Activated CD8-positive, alpha-beta memory T cell treated with anti-CD3 and anti-CD28 coated beads for 4 hours (primary cell): ENCODE data around the gene SHROOM4.

Experiments used
- DNase-seq, 2 donors: peaks; one replicate each; pipeline ENCODE4 v3.0.0-alpha.2; 2020; ENCODE audit warnings: low read depth in 2 of 2

The SHROOM4 gene, protein sequence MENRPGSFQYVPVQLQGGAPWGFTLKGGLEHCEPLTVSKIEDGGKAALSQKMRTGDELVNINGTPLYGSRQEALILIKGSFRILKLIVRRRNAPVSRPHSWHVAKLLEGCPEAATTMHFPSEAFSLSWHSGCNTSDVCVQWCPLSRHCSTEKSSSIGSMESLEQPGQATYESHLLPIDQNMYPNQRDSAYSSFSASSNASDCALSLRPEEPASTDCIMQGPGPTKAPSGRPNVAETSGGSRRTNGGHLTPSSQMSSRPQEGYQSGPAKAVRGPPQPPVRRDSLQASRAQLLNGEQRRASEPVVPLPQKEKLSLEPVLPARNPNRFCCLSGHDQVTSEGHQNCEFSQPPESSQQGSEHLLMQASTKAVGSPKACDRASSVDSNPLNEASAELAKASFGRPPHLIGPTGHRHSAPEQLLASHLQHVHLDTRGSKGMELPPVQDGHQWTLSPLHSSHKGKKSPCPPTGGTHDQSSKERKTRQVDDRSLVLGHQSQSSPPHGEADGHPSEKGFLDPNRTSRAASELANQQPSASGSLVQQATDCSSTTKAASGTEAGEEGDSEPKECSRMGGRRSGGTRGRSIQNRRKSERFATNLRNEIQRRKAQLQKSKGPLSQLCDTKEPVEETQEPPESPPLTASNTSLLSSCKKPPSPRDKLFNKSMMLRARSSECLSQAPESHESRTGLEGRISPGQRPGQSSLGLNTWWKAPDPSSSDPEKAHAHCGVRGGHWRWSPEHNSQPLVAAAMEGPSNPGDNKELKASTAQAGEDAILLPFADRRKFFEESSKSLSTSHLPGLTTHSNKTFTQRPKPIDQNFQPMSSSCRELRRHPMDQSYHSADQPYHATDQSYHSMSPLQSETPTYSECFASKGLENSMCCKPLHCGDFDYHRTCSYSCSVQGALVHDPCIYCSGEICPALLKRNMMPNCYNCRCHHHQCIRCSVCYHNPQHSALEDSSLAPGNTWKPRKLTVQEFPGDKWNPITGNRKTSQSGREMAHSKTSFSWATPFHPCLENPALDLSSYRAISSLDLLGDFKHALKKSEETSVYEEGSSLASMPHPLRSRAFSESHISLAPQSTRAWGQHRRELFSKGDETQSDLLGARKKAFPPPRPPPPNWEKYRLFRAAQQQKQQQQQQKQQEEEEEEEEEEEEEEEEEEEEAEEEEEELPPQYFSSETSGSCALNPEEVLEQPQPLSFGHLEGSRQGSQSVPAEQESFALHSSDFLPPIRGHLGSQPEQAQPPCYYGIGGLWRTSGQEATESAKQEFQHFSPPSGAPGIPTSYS (N-terminal part only)

DNA sequence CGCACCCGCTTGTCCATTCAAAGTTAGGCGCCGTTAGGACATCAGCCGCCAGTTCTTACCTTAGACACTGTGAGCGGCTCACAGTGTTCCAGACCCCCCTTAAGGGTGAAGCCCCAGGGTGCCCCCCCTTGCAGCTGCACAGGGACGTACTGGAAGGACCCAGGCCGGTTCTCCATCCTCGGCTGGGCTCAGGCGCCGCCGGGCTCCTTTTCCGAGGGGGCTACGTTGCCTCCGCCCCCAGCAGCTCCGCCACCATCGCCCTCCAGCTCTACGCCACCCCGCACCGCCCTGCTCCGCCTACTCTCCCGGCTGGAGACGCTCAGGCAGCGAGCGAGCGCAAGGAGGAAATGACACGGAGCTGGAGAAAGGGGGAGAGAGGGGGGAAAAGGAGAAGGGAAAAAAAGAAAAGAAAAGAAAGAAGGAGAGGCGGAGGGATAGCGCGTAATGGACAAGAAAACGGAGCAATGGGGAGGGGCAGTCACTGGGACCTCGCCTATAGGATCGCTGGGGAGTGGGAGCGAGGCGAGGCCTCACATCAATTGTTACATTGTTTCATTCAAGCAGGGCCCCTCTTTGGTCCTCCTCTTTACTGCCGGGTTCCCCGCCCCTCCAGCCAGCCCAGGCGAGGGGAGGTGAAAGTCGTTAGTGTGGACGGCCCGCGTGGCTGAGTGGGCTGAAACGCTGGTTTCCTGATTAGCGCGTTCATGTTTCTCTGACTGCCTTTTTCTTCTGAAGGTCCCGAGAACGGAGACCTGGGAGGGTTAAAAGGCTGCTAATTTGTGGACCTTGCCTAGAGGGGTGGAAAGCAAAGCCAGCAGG is at the start of gene SHROOM4:
TSS of gene SHROOM4 (minus strand) at position 352 of the 819 bp plus-strand sequence. CDS start at position 176, 176 bp downstream.
- DNase-seq, result no peak

DNA sequence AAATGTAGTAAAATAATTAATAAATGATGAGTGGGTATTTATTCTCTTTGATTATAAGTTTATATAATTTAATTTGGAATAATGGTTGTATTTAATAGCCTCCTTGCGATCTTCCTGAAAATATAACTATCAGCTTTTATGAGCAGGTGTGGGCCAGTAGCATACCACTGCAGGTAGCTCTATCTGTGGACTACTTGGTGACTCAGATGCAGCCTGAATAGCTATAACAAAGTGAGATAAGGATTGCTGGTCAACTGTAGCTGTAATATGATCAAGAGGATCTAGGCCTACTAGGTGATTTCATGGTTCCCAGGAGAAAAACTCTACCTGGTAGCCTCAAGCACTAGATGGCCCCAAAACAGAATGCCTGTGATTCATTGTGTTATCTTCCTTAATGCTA is 49.5 kb upstream of the SHROOM4 start:
- DNase-seq, result no peak

DNA sequence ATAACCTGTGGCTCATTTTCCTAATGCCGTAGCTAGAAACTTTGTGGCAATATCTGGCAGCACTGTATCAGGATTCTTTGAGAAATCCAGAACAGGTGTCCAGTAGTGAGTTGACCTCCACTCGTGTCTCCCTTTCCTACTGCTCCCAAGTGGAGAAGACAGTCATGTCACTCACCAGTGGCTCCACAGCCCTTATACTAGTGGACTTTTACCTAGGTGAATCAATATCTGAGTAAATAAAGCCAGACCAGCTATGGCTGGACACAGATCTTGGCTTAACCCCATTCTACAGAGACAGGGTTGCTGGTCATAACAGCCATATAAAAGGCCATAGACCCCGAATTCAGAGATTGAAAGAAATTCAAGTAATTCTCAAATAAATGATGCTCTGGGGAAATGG is 46.5 kb upstream of the SHROOM4 start:
- DNase-seq, result no peak

GRCh38 chrX:50858548-50858947 is 44.6 kb upstream of the SHROOM4 start:
- no peak for DNase-seq

- DNase-seq, result no peak
Measured at GRCh38 chrX:50853399-50853798, 39.4 kb upstream of the SHROOM4 start.

GRCh38 chrX:50852524-50852923 is 38.5 kb upstream of the SHROOM4 start:
- no peak for DNase-seq

DNA sequence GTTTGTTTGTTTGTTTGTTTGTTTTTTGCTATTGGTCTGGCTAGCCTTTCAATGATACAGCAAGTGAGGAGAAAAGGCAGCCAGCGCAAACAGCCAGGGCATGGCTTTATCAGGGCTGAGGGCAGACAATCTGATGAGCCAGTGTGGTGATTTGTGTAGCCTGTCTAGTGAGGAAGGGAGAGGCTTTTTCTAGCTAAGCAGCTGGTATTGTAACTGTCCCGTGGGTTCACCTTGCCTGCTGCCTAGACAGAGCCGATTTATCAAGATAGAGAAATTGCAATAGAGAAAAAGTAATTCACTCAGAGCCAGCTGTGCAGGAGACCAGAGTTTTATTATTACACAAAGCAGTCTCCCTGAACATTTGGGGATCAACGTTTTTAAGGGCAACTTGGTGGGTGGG is 28.2 kb upstream of the SHROOM4 start:
- DNase-seq, result no peak

- no peak for DNase-seq
Measured at GRCh38 chrX:50839730-50840129, 25.7 kb upstream of the SHROOM4 start.

DNA sequence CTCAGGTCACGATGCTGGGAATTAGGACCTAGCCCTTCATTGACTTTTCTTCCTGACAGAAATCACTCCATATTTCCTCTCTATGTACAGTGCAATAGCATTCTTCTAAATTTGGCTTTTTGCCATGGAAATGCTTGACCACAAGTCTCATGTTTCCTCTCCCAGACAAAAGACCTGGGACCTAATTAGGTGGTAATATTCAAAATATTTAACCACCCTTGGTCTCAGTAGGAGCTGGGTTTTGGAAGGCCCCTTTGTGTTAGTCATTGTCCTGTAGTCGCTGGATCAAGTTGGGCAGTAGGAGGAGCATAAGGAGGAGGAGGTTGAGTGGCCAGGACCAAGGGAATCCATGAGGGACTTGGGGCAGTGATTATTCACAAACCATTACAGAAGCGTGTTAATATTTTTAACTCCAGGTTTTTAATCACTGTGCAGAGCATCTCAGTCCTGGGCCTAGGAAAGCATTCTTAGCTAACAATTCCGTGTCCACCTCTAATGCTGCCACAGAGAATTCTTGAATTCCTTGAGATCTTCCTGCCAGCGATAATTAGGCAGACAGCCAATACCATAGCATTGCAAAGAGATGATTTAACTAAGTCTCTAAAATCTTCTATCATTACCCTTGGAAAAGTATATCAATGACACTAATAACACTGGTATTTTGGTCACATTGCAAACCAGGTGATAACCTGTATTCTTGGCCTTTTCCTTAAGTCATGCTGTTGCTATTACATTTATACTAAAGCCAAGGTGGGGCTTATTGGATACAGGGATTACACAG is 25.0 kb upstream of the SHROOM4 start:
- no peak for DNase-seq

- DNase-seq, result no peak
Measured at GRCh38 chrX:50827996-50828395, 14.0 kb upstream of the SHROOM4 start.

DNA sequence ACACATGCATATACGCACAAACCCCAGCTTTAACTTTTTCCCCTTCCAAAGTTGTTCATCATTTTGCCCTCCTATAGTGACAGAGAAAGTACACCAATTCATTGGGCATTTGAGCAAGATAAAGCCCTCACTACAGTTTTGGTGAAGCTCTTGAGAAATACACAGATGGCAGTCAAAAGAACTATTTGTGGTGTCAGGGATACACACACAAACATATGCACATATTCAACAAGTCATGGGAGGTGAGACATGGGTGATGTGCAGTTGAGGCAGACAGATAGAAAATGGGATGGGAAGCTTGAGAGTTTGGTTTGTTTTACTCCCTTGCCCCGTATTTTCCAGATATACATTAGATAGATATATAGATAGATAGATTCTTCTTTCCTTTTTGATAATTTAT is 11.8 kb upstream of the SHROOM4 start:
- DNase-seq, result no peak

DNA sequence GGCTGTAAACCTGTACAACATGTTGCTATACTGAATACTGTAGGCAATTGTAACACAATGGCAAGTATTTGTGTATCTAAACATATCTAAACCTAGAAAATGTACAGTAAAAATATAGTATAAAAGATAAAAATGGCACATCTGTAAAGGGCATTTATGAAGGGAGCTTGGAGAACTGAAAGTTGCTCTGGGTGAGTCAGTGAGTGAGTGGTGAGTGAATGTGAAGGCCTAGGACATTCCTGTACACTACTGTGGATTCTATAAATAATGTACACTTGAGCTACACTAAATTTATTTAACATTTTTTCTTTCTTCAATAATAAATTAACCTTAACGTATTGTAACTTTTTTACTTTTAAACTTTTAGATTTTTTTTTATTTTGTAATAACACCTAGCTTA is 5.0 kb upstream of the SHROOM4 start:
- no peak for DNase-seq

DNA sequence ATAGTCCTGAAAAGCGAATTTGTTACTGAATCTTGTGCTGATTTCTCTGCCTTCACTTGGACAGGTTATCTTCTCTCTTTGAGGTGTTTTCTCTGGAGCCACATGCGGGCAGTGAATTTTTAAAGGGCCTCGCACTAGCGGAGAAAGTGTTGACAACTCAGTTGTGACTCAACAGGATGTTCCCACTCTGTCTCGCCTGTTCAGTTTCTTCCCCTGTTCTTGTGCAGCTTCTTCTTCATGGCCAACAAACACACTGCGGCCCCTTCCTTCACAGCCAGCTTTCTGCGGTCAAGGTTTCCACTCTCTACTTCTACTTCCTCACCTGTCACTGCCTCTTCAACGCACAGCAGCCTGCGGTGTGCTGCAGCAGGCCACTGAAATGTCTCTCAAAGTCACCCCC is 1.1 kb upstream of the SHROOM4 start:
- DNase-seq, result no peak

DNA sequence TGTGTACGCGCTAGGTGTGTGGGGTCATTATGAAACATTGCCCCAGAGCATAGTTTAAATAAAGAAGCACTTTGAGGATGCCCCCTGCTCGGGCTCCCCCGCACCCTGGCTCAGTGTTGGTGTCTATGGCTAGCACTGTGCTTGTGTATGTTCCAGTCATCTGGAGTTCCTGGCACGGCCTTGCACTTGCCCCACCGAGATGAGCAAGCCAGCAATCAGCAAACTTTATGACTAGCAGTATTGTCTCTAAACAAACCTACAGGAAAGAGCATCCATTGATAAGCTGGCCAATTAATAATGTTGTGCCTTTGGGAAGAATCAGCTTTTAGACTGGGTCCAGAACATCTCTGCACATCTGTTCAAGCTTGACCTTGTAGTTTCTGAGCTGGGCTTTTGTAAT is 707 bp upstream of the SHROOM4 start:
- no peak for DNase-seq

DNA sequence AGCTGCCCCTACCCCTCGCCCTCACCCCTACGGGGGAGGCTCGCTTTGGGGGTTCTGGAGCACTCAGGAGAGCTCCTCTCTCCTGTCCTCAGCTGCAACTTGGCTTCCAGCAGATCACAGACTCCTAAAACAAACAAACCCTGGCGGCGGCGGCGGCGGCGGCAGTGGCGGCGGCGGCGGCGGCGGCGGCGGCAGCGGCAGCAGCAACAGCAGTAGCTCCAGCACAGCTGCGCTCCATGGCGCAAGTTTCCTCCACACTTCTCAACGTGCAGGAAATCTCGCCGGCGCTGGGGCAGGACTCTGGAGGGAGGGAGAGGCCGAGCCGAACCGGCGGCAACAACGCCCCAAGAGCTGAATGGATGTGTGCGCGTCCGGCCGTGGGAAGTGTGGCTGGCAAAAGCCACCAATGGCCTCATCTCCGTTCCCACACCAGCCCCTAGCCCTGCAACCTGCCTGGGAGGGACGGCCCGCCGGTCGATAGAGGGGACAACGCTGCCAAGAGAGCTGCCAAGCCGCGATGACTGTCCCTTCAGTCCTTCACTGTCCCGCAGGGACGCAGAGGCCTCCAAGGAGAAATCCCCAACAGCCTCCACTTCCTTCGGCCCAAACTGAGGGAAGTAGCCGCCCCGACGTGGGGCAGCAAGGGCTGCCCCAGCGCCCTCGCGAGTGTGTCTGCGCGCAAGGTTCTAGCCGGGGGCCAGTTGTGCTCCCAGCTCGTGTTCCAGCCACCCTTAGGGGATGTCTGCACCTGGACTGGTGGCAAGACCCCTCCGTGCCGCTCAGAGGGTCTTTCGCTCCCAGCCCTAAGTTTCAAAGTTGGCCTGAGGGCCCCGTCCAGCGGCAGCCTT is 775 bp downstream of the SHROOM4 start:
- DNase-seq, result no peak

DNA sequence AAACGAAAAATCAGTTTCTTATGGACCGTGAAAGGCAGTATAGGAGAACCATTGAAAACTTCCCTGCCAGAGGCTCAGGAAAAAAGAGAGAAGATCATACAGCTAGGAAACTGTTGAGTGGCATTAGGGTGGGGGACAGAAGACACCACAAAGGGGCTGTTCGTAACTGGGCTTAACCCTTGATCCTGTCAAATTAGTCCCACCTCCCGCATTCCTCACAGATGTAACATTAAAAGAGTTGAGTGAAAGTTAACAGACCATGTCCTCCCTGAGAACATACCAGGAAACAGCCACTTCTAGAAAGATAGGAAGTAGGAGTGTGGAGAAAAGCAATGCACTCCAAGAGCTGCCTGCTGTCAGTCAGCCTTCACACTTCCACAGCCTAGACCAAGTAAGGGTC is 8.7 kb downstream of the SHROOM4 start:
- no peak for DNase-seq

GRCh38 chrX:50801135-50801534 is 12.9 kb downstream of the SHROOM4 start:
- no peak for DNase-seq

GRCh38 chrX:50799531-50799961 is 14.4 kb downstream of the SHROOM4 start:
- DNase-seq, result no peak

DNA sequence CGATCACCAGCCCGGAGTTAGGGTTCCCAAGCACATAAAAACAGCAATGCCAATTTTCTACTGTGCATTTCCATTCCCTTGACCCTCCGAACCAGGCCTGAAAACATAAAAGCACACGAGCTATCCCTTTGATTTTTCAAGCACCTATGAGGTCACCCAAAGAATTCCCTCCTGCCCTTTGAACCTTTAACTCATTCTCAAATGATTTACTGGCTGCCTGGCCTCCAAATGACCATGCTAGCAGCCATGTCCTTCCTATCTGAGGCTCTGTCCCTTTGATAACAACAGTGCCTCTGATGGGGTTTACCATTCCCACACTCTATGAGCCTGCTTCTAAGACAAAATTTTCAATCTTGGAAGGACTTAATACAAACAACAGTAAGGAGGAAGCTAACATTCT is 15.2 kb downstream of the SHROOM4 start:
- no peak for DNase-seq
